ENCODE measurements around the gene CLTB.

DNA sequence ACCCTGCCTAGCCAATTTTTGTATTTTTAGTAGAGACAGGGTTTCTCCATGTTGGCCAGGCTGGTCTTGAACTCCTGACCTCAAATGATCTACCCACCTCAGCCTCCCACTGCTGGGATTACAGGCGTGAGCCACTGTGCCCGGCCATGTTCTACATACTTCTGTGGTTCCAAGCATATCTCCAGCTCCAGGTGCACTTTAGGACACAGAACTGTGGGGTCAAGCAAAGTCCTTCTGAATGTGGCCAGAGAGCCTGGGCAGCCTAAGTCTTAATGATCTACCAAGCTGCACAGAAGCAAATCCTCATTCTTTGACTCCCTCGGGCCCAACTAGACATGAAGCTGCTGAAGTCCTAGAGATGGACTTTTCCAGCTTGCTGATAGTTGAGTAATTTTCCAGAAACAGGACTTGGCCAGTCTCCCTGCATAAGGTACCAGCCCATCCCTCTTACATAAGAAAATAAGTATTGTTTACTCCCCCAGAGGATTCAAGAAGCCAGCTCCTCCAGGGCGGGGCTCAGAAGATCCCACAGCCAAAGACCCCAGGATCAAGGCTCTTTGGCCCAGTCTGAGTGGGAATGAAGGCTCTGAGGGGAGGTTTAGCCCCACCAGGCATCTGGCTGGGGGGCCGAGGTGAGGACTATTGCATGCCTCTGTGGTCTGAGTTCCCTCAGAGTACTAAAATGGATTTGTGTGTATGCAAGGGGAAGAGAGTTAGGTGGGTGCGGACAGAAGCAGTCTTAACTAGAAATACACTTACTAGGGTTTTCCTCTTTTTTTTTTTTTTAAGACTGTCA is 8.7 kb downstream of the CLTB start:
- TF ChIP-seq POLR2AphosphoS5 (IDR thresholded peaks at IDR 0.05; ENCODE audit: low read depth), result no peak
- no peak for TF ChIP-seq CTCF (conservative IDR thresholded peaks at IDR 0.05; ENCODE audit: low read depth in 2 of 2)
- TF ChIP-seq JUNB (IDR thresholded peaks at IDR 0.05; ENCODE audit: unreplicated experiment), result no peak
- no peak for TF ChIP-seq REST (IDR thresholded peaks at IDR 0.05; ENCODE audit: unreplicated experiment)
- TF ChIP-seq EZH2phosphoT487 (IDR thresholded peaks at IDR 0.05; ENCODE audit: unreplicated experiment), result no peak
- TF ChIP-seq EZH2 (IDR thresholded peaks at IDR 0.05; ENCODE audit: low read depth, unreplicated experiment), result no peak
- no peak for TF ChIP-seq STAT1 (IDR thresholded peaks at IDR 0.05; ENCODE audit: unreplicated experiment)
- TF ChIP-seq ZNF331 (CRISPR knock-in tag; IDR thresholded peaks at IDR 0.05; ENCODE audit: low read depth), result no peak
- no peak for TF ChIP-seq ZNF114 (CRISPR knock-in tag; IDR thresholded peaks at IDR 0.05)
- TF ChIP-seq ZNF462 (CRISPR knock-in tag; IDR thresholded peaks at IDR 0.05), result no peak
- no peak for TF ChIP-seq CREB1 (CRISPR knock-in tag; IDR thresholded peaks at IDR 0.05; ENCODE audit: low read depth)
- TF ChIP-seq NANOG (IDR thresholded peaks at IDR 0.05; ENCODE audit: borderline replicate concordance), result no peak
